ENCODE data around the gene RNF208. TPM values are rescaled to one million over a fixed set of nuclear protein-coding genes. Genes with fewer than 3 reads are reported as not detected.

RNF208 gene
- total RNA-seq, 3 donors from 2014 or later (not counting 1 experiment from before 2014, with no cell fraction given) = 0.82 to 1.6 (median 0.93) TPM

- WGBS (ENCODE audit: insufficient coverage) = 95% methylated on average over 6 of the region's 6 CpGs
These were observed 25.8 kb upstream of the RNF208 start for GRCh38 chr9:137247916-137248175.

GRCh38 chr9:137247135-137247915 is 25.3 kb upstream of the RNF208 start:
- H3K9me3 ChIP-seq (ENCODE audit: control insufficient read depth, insufficient read depth, low read length) = no peaks in the 10 kb centered on the region
- peaks cover 7% of the 10 kb centered on the region for H3K4me1 ChIP-seq (ENCODE audit: control insufficient read depth, insufficient read depth, low read length)
- Mint-ChIP-seq H3K4me1 (peaks cover 11 to 14% of the 10 kb centered on the region in 2 donors), H3K27ac (no peak overlapping the region), H3K9me3 (no peaks in the 10 kb centered on the region), H3K4me3 (no peak overlapping the region), H3K27me3 (ENCODE audit: low read depth in 2 of 2) (no peaks in the 10 kb centered on the region), H3K36me3 (no peaks in the 10 kb centered on the region)
- TF ChIP-seq CTCF (IDR thresholded peaks at IDR 0.05) = no peak
- H3K36me3 ChIP-seq (ENCODE audit: control insufficient read depth, insufficient read depth, low read length) = peaks cover 14% of the 10 kb centered on the region
- no peaks in the 10 kb centered on the region for H3K27me3 ChIP-seq (ENCODE audit: control insufficient read depth, insufficient read depth, low read length)
- DNase-seq (no peak), ATAC-seq (no peak)
- intact Hi-C loops (cut with micrococcal nuclease) = no loop called here
- no peak overlapping the region for H3K27ac ChIP-seq (ENCODE audit: low read length)
- 89% methylated on average over 20 of the region's 20 CpGs for WGBS (ENCODE audit: insufficient coverage)
- H3K4me3 ChIP-seq (ENCODE audit: low read length) = no peak overlapping the region

More at GRCh38 chr9:137247916-137248175, 25.8 kb upstream of the RNF208 start:
- ATAC-seq = no peak
- H3K27ac Mint-ChIP-seq = no peak overlapping the region
- H3K4me3 ChIP-seq (ENCODE audit: low read length) = no peak overlapping the region
- H3K9me3 Mint-ChIP-seq = no peaks in the 10 kb centered on the region
- peaks cover 5 to 9% of the 10 kb centered on the region in 2 donors for H3K4me1 Mint-ChIP-seq
- no peaks in the 10 kb centered on the region for H3K36me3 Mint-ChIP-seq
- DNase-seq = no peak
- H3K4me3 Mint-ChIP-seq = no peak overlapping the region
- no peaks in the 10 kb centered on the region for H3K9me3 ChIP-seq (ENCODE audit: control insufficient read depth, insufficient read depth, low read length)
- H3K27me3 Mint-ChIP-seq (ENCODE audit: low read depth in 2 of 2) = no peaks in the 10 kb centered on the region
- H3K4me1 ChIP-seq (ENCODE audit: control insufficient read depth, insufficient read depth, low read length) = peaks cover 2% of the 10 kb centered on the region
- no peaks in the 10 kb centered on the region for H3K27me3 ChIP-seq (ENCODE audit: control insufficient read depth, insufficient read depth, low read length)
- H3K27ac ChIP-seq (ENCODE audit: low read length) = no peak overlapping the region
- intact Hi-C loops (cut with micrococcal nuclease) = no loop called here
- H3K36me3 ChIP-seq (ENCODE audit: control insufficient read depth, insufficient read depth, low read length) = peaks cover 9% of the 10 kb centered on the region
- TF ChIP-seq CTCF (IDR thresholded peaks at IDR 0.05) = no peak

- intact Hi-C loops (cut with micrococcal nuclease) = no loop called here
- ATAC-seq (no peak), DNase-seq (no peak)
- Histone ChIP-seq H3K4me3 (ENCODE audit: low read length) (no peak overlapping the region), H3K4me1 (ENCODE audit: control insufficient read depth, insufficient read depth, low read length) (peaks cover 14% of the 10 kb centered on the region), H3K27ac (ENCODE audit: low read length) (no peak overlapping the region), H3K9me3 (ENCODE audit: control insufficient read depth, insufficient read depth, low read length) (no peaks in the 10 kb centered on the region), H3K27me3 (ENCODE audit: control insufficient read depth, insufficient read depth, low read length) (no peaks in the 10 kb centered on the region), H3K36me3 (ENCODE audit: control insufficient read depth, insufficient read depth, low read length) (peaks cover 17% of the 10 kb centered on the region)
- Mint-ChIP-seq H3K27ac (no peak overlapping the region), H3K36me3 (no peaks in the 10 kb centered on the region), H3K4me1 (peaks cover 19 to 23% of the 10 kb centered on the region in 2 donors), H3K4me3 (no peak overlapping the region), H3K27me3 (ENCODE audit: low read depth in 2 of 2) (peaks cover 0 to 4% of the 10 kb centered on the region in 2 donors), H3K9me3 (no peaks in the 10 kb centered on the region)
- WGBS (ENCODE audit: insufficient coverage) = 93% methylated on average over 25 of the region's 25 CpGs
- TF ChIP-seq CTCF (IDR thresholded peaks at IDR 0.05) = no peak
These were observed 23.7 kb upstream of the RNF208 start for GRCh38 chr9:137245450-137246421.
